ENCODE measurements around the gene GOSR1.

DNA sequence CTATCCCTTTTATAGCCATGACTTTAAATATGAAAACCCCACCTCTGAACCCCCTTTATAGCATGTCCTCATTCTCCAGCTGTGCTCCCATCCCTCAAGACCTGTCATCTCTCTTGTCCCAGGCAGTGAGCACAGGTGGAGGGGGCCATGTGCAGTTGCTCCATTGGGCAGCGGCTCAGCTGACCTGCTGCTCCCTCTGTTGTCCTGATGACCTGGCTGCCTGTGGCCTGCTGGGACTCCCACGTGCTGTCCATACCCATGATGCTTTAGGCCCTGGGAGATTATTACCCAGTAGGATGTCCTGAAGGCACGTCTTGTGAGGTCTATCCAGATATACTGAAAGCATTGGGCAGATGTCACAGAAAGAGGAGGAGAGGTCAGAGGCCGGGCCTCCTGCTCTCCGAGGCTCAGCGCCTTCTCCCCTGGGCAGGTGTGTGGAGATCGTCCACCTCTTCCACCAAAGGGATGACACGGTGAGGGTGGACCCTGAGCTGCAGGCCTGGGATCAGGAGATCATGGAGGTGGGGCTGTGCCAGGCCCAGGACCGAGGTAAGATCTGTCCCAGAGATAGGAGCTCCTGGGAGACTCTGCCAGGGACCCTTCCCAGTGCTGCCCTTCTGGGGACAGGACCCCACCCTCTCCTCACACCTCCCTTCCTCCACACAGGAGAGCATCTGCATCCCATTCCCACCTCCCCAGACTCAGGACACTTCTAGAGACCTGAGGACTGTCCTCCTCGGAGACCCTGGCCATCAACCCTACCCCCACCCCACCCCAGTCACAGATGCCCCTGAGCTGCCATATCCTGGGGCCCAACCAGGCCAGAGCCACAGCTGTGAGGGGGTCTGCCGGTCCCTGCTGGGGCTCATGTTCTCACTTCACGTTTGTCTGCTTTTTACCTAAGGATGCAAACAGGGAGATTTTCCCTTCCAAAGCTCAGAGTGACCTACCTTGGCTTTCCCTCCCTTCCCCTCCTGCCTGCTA lies 58.0 kb downstream of the GOSR1 start:
- no peak for TF ChIP-seq SMC3 (IDR thresholded peaks at IDR 0.05; ENCODE audit: low read depth, low read length)
- TF ChIP-seq, protein P1, sequence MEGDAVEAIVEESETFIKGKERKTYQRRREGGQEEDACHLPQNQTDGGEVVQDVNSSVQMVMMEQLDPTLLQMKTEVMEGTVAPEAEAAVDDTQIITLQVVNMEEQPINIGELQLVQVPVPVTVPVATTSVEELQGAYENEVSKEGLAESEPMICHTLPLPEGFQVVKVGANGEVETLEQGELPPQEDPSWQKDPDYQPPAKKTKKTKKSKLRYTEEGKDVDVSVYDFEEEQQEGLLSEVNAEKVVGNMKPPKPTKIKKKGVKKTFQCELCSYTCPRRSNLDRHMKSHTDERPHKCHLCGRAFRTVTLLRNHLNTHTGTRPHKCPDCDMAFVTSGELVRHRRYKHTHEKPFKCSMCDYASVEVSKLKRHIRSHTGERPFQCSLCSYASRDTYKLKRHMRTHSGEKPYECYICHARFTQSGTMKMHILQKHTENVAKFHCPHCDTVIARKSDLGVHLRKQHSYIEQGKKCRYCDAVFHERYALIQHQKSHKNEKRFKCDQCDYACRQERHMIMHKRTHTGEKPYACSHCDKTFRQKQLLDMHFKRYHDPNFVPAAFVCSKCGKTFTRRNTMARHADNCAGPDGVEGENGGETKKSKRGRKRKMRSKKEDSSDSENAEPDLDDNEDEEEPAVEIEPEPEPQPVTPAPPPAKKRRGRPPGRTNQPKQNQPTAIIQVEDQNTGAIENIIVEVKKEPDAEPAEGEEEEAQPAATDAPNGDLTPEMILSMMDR (IDR thresholded peaks at IDR 0.05), result no peak
